Suppressor macrophage treated with lipopolysaccharide for 1 hour (primary cell): ENCODE results near the gene ASCL3.
"Not testable (repeated sequence)": the region's sequence is repeated elsewhere in the genome, so short reads cannot be mapped to it uniquely, and the experiment has no call there.

Experiments used
- DNase-seq, 3 donors: peaks; one replicate each; pipeline ENCODE4 v3.0.0-alpha.2; 2020 to 2022

Gene ASCL3

GRCh38 chr11:8942518-8943066 lies at the start of gene ASCL3:
ASCL3 (minus strand) TSS chr11:8943016; CDS start chr11:8938161, 4,855 bp downstream.
- no peak for DNase-seq

DNA sequence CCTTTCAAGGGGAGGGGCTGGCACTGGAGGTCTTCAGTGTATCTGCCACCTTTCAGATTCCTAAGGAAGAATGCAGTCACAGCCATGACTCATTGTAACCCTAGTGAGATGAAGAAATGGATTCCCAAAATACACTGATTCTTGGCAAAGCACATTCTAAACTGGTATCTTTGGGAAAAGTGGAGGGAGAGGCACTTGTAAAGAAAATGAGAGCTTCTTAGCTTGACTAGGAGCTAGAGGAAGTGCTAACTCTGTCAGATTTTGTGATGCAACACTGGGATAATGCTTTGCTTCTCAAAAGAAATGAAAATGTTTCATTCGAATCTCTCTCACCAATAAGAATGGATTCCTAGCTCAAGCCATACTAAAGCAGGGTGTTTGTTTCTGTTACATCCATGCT lies 46.6 kb upstream of the ASCL3 start:
- DNase-seq, result peak; percentile 38 to 66 (median 63)

GRCh38 chr11:8988329-8989234 lies 45.8 kb upstream of the ASCL3 start:
- DNase-seq, result no peak

- DNase-seq, result no peak
Observed at GRCh38 chr11:8987446-8987845, 44.6 kb upstream of the ASCL3 start.

DNA sequence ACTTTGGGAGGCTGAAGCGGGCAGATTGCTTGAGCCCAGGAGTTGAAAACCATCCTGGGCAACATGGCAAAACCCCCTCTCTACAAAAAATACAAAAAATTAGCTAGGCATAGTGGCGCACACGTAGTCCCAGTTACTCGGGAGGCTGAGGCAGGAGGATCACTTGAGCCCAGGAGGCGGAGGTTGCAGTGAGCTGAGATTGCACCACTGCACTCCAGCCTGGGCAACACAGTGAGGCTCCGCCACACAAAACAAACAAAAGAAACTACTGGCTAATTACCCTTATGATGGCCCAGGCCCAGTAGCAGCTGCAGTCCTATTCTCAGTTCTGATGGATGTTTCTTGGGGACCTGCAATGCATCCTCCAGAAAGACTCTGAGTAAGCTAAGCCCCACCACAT lies 44.0 kb upstream of the ASCL3 start:
- DNase-seq, result not testable (repeated sequence)

- no peak for DNase-seq
Observed at GRCh38 chr11:8985462-8985861, 42.6 kb upstream of the ASCL3 start.

DNA sequence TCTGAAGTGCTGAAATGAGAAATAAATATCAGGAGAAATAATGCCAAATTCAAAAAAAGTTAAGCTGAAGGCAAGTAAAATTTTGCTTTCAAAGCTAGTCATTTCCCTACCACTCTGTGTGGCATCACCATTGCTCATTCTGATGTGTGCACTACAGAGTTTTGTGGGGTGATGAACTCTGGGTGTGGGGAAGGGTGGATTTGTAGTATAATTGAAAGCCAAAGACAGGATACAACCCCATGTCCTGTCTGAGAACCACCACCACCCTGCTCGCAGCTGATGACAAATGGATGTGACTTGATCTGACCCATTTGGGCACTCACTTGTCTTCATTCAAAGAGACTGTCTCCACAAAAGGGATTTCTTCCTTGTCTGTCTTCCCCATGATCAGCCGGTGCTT lies 40.7 kb upstream of the ASCL3 start:
- no peak for DNase-seq

- no peak for DNase-seq
Observed at GRCh38 chr11:8980485-8980884, 37.7 kb upstream of the ASCL3 start.

- DNase-seq, result not testable (repeated sequence)
Observed at GRCh38 chr11:8979365-8979764, 36.5 kb upstream of the ASCL3 start.

GRCh38 chr11:8973121-8973520 lies 30.3 kb upstream of the ASCL3 start:
- peak in 2 of 3 donors; percentile 30 to 50 for DNase-seq

DNA sequence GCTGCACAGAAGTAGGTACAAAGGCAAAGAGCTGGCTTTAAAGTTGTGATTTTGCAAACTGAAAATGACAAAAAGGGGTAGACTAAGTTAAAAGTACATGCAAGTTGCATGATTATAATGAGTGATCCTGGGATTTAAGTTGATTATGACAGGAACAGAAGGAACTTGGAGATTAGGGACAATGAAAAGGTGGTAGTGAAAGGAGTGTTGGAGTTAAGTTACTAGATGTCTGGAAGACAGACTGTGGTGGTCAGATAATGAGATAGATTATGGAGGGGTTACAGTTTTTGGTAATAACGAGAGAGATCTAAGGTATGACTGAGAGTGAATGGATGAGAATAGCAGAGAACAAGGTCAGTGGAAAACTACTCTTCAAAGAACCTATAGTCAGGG lies 29.1 kb upstream of the ASCL3 start:
- DNase-seq, result no peak

DNA sequence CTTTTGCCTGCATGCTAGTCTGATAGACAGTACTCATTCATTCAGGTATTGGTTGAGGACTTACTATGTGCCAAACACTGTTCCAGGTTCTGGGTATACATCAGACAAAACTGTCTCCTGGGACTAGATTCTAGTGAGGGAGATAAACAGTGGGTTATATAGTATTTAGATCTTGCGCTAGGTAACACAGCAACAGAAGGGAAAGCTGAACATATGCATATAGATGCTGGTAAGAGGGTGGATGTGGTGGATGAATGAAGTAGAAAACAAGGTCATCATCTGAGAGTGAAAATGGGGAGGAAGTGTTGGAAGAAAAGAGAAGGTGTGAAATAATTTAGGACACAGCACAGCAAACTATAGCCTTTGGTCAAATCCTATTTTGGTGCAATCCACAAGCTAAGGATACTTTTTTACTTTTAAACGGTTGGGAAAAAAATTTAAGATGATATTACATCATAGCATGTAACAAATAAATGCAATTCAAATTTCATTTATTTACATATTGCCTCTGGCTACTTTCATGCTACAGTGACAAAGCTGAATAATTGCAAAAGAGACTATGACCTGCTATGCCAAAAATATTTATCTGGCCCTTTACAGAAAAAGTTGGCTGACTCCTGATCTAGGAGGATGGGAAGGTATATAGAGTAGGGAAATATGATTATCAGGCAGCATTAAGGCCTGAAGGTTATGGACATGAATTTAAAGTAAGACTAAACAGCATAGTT lies 28.5 kb upstream of the ASCL3 start:
- DNase-seq, result no peak

DNA sequence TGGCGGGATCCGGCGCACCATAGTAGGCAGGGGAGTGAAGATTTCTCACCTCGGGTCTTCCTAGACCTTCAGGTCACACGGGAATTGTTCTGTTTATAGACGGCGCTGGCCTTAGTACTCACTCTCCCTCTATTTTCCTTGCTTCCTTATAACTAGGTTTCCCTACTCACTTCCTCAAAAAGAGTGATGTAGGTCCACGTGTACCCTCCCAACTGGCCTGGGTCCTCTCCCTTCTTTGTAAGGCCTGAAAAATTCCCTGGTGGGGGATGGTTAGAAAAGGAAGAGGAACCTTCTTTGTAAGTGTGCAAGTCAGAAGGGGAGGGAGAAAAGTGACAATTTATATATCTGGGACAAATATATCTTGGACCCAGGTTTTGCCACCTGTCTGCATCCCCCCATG lies 24.4 kb upstream of the ASCL3 start:
- DNase-seq, result peak; percentile 81 to 87 (median 86)

- DNase-seq, result peak; percentile 92 to 96 (median 96)
Observed at GRCh38 chr11:8964324-8965320, 21.8 kb upstream of the ASCL3 start, which contains the start of gene TMEM9B. TMEM9B (minus strand) TSS chr11:8964442; CDS start chr11:8964313, 129 bp downstream.

GRCh38 chr11:8963569-8964323 lies 20.9 kb upstream of the ASCL3 start:
- peak in 1 of 3 donors; percentile 20 for DNase-seq

GRCh38 chr11:8962841-8963240 lies 20.0 kb upstream of the ASCL3 start:
- DNase-seq, result no peak

DNA sequence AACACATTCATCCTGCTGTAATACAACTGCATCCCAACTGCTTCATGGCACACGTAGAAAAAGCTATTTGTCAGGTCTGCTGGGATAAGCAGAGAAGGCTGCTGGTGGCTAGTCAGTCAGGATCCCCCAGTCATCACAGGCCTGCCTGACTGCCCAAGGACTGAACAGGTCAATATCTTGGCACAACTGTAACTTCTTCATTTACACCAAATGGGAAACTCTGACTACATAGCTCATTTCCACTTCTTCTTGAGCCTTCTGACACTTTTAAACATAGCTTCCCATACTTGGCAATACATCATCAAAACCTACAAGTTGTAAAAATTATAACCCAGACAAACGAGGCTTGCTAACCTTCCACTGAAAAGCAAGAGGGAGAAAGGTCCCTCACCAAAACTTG lies 18.6 kb upstream of the ASCL3 start:
- DNase-seq, result peak; percentile 46 to 57 (median 56)

DNA sequence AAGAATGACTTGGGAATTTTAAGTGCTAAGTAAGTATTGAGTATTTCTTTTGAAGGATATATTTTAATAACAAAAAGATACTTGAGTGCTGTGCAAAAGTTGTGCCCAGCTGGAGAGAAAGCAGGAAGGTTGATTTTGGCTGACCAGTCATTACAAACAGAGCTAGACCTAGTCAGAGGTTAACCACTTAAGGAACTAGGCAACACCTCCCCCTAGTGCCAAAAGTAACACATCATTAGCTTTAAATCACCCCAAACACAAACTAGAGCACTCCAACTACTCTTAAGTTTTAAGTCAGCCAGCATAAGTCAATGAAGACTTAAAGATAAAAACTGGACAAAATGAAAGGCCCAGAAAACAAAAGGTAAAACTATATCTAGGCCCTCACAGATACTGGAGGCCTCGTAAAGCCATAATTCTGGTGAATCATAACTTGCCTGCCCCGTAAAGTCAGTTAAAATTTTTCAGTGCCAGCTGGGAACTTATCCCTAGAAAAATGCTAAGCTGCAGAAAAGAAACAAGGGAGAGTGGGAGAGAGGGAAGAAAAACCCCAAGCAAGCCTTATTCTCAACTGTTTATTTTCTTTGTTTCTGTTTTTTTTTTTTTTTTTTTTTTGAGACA lies 16.8 kb upstream of the ASCL3 start:
- DNase-seq, result peak; percentile 84 to 87 (median 84)

DNA sequence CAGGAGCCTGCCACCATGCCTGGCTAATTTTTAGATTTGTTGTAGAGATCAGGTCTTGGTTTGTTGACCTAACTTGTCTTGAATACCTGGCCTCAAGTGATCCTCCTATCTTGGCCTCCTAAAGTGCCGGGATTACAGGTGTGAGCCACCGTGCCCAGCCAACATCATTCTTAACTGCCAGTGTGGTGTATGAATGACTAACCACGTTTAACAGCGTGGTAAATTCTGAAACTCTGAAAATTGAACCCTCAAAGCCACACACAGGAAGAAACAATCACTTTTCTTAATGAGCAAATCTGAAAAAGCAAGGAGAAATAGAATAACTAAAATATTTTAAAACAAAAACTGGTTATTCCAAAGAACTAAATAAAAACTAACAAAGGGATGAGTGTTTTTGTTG lies 14.0 kb upstream of the ASCL3 start:
- no peak for DNase-seq

DNA sequence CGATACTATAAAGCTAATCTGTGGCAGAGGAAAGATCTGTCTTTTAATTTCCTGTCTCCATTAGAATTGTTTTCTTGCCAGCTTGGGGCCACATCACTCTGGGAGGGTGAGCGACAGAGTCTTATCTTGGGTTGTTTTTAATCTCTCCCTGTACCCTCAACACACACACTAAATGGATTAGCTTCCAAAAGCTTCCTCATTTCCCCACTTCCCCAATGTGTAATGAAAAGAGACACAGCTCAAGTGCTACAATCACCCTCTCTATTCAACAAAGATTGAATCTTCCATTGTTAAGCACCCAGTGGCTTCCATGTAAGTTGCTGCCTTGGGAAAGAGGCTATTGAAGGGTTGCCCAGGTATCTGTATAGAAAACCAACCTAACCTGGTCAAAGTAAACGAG lies 6.1 kb upstream of the ASCL3 start:
- DNase-seq, result peak in 1 of 3 donors; percentile 25
